Suprapubic skin (tissue), 4 donors: Measurements from ENCODE around the gene GALNT17.

Source experiments
- CTCF ChIP-seq, 2 donors: fragments of 200-600 bp in 1 of 2; fragments of 450-650 bp in 1 of 2; sonication (generic) in 1 of 2; IDR thresholded peaks; one replicate each; pipeline ENCODE4 v1.5.1; 2016 to 2019; ENCODE audit warnings: antibody characterized with exemption in 2 of 2, mild to moderate bottlenecking in 1 of 2, moderate library complexity in 1 of 2
- EP300 ChIP-seq: sonication (generic); formaldehyde crosslinking; IDR thresholded peaks from one replicate; pipeline ENCODE4 v1.6.1; 2017; ENCODE audit warnings: antibody characterized with exemption
- POLR2A ChIP-seq, 2 donors: fragments of 450-650 bp; IDR thresholded peaks; one replicate each; pipeline ENCODE4 v1.6.1; 2017; ENCODE audit warnings: antibody characterized with exemption in 2 of 2, mild to moderate bottlenecking in 2 of 2, moderate library complexity in 2 of 2
- POLR2AphosphoS5 ChIP-seq, 3 donors: sonication (generic); formaldehyde crosslinking; IDR thresholded peaks; one replicate each; pipeline ENCODE4 v1.6.1; 2017; ENCODE audit warnings: antibody characterized with exemption in 3 of 3

GRCh38 chr7:71372991-71373390 is 241.0 kb downstream of the GALNT17 start:
- TF ChIP-seq CTCF (IDR thresholded peaks at IDR 0.05) (no peak), POLR2AphosphoS5 (IDR thresholded peaks at IDR 0.05) (no peak), POLR2A (IDR thresholded peaks at IDR 0.05) (no peak), EP300 (no peak)
